Activated CD4-positive, alpha-beta T cell treated with anti-CD3 and anti-CD28 coated beads, Interleukin-2, amount 10 ng/mL, durations not matched to agents 24 days and 14 days (primary cell): ENCODE data around the gene ABCC2. TPM values are rescaled to one million over a fixed set of nuclear protein-coding genes. Genes with fewer than 3 reads are reported as not detected.
"Not testable (repeated sequence)": the region's sequence is repeated elsewhere in the genome, so short reads cannot be mapped to it uniquely, and the experiment has no call there.

Source experiments
- DNase-seq: peaks from one replicate; pipeline ENCODE4 v3.0.0; 2022
- H3K27ac Mint-ChIP-seq: one replicate; pipeline ENCODE4 v1.8.0; 2022; ENCODE audit warnings: mild to moderate bottlenecking, mixed read lengths
- H3K27me3 Mint-ChIP-seq: one replicate; pipeline ENCODE4 v1.8.0; 2022; ENCODE audit warnings: mixed read lengths
- H3K36me3 Mint-ChIP-seq: one replicate; pipeline ENCODE4 v1.8.0; 2022; ENCODE audit warnings: low read depth, mild to moderate bottlenecking, mixed read lengths
- H3K4me1 Mint-ChIP-seq: one replicate; pipeline ENCODE4 v1.8.0; 2021; ENCODE audit warnings: mixed read lengths
- H3K4me3 Mint-ChIP-seq: one replicate; pipeline ENCODE4 v1.8.0; 2022; ENCODE audit warnings: mild to moderate bottlenecking, moderate library complexity, mixed read lengths
- H3K9me3 Mint-ChIP-seq: one replicate; pipeline ENCODE4 v1.8.0; 2021; ENCODE audit warnings: mixed read lengths
- intact Hi-C: fragments of 100-400 bp; cut with micrococcal nuclease; formaldehyde crosslinking; loops from one replicate; pipeline ENCODE4 v1.15.1; 2023
- total RNA-seq: library from RNA; stranded (reverse); gene quantifications from 2 replicates; pipeline ENCODE4 v1.2.3, GENCODE V29; 2022

ABCC2 gene
- 0.73 and 1.3 TPM in 2 replicates for total RNA-seq

DNA sequence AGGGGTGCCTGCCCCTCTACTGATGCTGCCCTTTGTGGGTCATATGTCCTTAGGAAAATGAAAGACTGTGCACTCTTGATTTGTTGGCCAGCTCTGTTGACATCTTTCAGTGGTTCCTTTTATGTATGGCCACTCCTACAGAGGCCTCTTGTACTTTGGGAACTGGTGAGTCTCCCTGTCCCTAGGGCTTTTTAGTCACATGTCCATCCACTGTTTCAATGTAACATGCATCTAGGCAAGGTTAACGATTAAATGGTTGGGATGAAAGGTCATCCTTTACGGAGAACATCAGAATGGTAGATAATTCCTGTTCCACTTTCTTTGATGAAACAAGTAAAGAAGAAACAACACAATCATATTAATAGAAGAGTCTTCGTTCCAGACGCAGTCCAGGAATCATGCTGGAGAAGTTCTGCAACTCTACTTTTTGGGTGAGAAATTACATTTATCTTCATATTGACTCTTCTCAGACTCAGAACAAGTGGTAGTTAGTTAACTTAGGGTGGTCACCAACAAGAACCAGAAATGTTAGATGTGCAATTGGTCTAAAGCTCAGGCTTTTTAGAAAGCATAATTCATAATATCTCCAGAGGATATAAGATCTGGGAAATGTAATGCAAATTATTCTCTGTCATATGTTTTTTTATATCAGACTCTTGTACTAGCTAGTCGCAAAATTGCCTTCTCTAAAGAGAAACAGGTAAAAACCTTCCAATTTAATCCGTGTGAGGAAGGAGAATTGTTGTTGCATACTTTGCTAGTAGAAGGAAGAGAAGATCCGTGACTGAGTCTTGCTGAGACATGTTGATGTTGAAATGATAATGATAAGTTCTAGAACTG, at the start of gene ABCC2:
TSS of gene ABCC2 (plus strand) at position 194 of the 840 bp plus-strand sequence. CDS start at position 399, 205 bp downstream.
- intact Hi-C loops = no loop called here
- H3K27me3 Mint-ChIP-seq = peaks cover 3% of the 10 kb centered on the region

GRCh38 chr10:99733366-99733765, 49.1 kb upstream of the ABCC2 start:
- intact Hi-C loops = loop anchor here (2.0 to 10.0 kb wide), 4 partner anchors 75 to 1599 kb away; partner anchors contain the start of genes ENTPD7, R3HCC1L and SLF2
- DNase-seq = no peak
- H3K9me3 Mint-ChIP-seq = no peaks in the 10 kb centered on the region
- H3K27ac Mint-ChIP-seq = peak overlapping the region; percentile 48
- no peaks in the 10 kb centered on the region for H3K27me3 Mint-ChIP-seq
- peaks cover 28% of the 10 kb centered on the region for H3K4me1 Mint-ChIP-seq
- H3K4me3 Mint-ChIP-seq = peak overlapping the region; percentile 81
- H3K36me3 Mint-ChIP-seq = peaks cover 41% of the 10 kb centered on the region

More for the DNA sequence above, at the start of gene ABCC2:
- Mint-ChIP-seq H3K36me3 (no peaks in the 10 kb centered on the region), H3K27ac (no peak within 1 kb of the TSS), H3K9me3 (no peaks in the 10 kb centered on the region), H3K4me1 (peaks cover 5% of the 10 kb centered on the region), H3K4me3 (no peak within 1 kb of the TSS)
- DNase-seq = no peak

- peaks cover 26% of the 10 kb centered on the region for H3K4me1 Mint-ChIP-seq
- not testable (repeated sequence) for H3K9me3 Mint-ChIP-seq, DNase-seq, H3K27me3 Mint-ChIP-seq, H3K4me3 Mint-ChIP-seq, H3K27ac Mint-ChIP-seq
- H3K36me3 Mint-ChIP-seq = peaks cover 48% of the 10 kb centered on the region
- intact Hi-C loops = loop anchor here (5.0 to 10.0 kb wide), 3 partner anchors 638 to 1599 kb away; partner anchors contain the start of genes R3HCC1L and SLF2
Measured at GRCh38 chr10:99734111-99734510, 48.3 kb upstream of the ABCC2 start.

DNA sequence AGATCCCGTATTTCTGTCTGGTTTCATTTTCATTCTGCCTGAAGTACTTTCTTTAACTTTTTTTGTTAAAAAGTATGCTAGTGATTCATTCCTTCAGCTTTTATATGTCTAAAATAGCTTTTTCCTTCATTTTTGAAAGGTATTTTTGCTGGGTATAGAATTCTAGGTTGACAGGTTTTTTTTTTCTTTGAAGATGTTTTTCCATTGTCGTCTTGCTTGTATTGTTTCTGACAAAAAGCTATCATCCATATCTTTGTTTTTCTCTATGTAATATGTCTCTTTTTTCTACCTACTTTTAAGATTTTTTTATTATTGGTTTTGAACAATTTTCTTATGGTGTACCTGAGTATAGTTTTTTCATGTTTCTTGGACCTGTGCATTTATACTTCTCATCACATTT, 42.2 kb upstream of the ABCC2 start:
- peaks cover 81% of the 10 kb centered on the region for H3K36me3 Mint-ChIP-seq
- H3K27ac Mint-ChIP-seq = no peak overlapping the region
- H3K9me3 Mint-ChIP-seq = peaks cover 15% of the 10 kb centered on the region
- H3K4me3 Mint-ChIP-seq = no peak overlapping the region
- intact Hi-C loops = no loop called here
- H3K4me1 Mint-ChIP-seq = peaks cover 16% of the 10 kb centered on the region
- DNase-seq = no peak
- H3K27me3 Mint-ChIP-seq = no peaks in the 10 kb centered on the region

- DNase-seq = no peak
- intact Hi-C loops = no loop called here
- H3K27ac Mint-ChIP-seq = no peak overlapping the region
Measured at GRCh38 chr10:99740933-99741559, 41.4 kb upstream of the ABCC2 start.

GRCh38 chr10:99742254-99742653, 40.2 kb upstream of the ABCC2 start:
- H3K27ac Mint-ChIP-seq = no peak overlapping the region
- no peak for DNase-seq
- H3K27me3 Mint-ChIP-seq = no peaks in the 10 kb centered on the region
- H3K4me1 Mint-ChIP-seq = peaks cover 16% of the 10 kb centered on the region
- intact Hi-C loops = no loop called here
- peaks cover 78% of the 10 kb centered on the region for H3K36me3 Mint-ChIP-seq
- peaks cover 15% of the 10 kb centered on the region for H3K9me3 Mint-ChIP-seq
- no peak overlapping the region for H3K4me3 Mint-ChIP-seq

More at GRCh38 chr10:99740933-99741559, 41.4 kb upstream of the ABCC2 start:
- peaks cover 15% of the 10 kb centered on the region for H3K9me3 Mint-ChIP-seq
- H3K36me3 Mint-ChIP-seq = peaks cover 82% of the 10 kb centered on the region
- peaks cover 16% of the 10 kb centered on the region for H3K4me1 Mint-ChIP-seq
- H3K4me3 Mint-ChIP-seq = no peak overlapping the region
- no peaks in the 10 kb centered on the region for H3K27me3 Mint-ChIP-seq

DNA sequence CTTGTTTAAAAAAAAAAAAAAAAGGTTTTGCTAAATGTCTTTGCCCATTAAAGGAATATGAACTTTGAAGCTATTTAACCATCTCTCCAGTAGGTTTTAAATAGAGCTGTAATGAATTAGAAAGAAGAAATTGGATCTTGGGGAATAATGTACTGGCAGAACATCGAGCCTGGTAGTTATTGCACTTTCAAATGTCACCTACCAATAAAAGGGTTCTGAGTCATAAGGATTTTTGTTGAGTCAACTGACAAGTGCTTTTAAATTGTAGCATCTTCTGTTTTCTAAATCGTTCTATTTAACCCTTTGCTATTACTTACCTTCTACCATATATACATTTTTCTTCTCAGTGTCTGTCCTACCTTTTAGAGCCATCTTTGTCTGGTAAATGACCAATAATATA, 39.7 kb upstream of the ABCC2 start:
- H3K27me3 Mint-ChIP-seq = no peaks in the 10 kb centered on the region
- H3K27ac Mint-ChIP-seq = no peak overlapping the region

DNA sequence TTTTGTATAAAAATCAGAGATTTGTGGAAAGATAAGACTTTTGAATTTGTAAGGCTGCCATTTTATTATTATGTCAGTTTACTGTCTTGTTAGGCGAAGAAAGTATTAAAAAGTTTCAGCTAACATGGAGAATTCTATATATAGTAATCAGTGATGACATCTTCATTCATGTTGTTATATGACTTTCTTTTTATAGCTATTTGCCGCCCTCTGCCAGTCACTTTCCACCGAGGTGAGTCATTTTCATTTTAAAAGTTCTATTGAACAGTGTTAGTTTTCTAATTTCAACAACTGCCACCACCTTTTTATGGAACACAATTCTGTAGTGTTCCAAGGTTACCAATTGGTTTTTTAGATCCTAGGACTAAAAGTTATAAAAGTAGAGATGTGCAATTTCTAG, 38.6 kb upstream of the ABCC2 start:
- no peak for DNase-seq
- intact Hi-C loops = no loop called here
- H3K4me1 Mint-ChIP-seq = peaks cover 13% of the 10 kb centered on the region
- peaks cover 75% of the 10 kb centered on the region for H3K36me3 Mint-ChIP-seq
- no peak overlapping the region for H3K27ac Mint-ChIP-seq
- H3K4me3 Mint-ChIP-seq = no peak overlapping the region
- peaks cover 15% of the 10 kb centered on the region for H3K9me3 Mint-ChIP-seq
- H3K27me3 Mint-ChIP-seq = no peaks in the 10 kb centered on the region

More for the DNA sequence above, 39.7 kb upstream of the ABCC2 start:
- H3K9me3 Mint-ChIP-seq = peaks cover 15% of the 10 kb centered on the region
- H3K4me1 Mint-ChIP-seq = peaks cover 12% of the 10 kb centered on the region
- no peak overlapping the region for H3K4me3 Mint-ChIP-seq
- no peak for DNase-seq
- intact Hi-C loops = no loop called here
- H3K36me3 Mint-ChIP-seq = peaks cover 75% of the 10 kb centered on the region

GRCh38 chr10:99746166-99746565, 36.3 kb upstream of the ABCC2 start:
- H3K27ac Mint-ChIP-seq, H3K9me3 Mint-ChIP-seq, H3K27me3 Mint-ChIP-seq, H3K4me3 Mint-ChIP-seq, DNase-seq, intact Hi-C loops: not testable (repeated sequence)
- peaks cover 15% of the 10 kb centered on the region for H3K4me1 Mint-ChIP-seq
- peaks cover 67% of the 10 kb centered on the region for H3K36me3 Mint-ChIP-seq

DNA sequence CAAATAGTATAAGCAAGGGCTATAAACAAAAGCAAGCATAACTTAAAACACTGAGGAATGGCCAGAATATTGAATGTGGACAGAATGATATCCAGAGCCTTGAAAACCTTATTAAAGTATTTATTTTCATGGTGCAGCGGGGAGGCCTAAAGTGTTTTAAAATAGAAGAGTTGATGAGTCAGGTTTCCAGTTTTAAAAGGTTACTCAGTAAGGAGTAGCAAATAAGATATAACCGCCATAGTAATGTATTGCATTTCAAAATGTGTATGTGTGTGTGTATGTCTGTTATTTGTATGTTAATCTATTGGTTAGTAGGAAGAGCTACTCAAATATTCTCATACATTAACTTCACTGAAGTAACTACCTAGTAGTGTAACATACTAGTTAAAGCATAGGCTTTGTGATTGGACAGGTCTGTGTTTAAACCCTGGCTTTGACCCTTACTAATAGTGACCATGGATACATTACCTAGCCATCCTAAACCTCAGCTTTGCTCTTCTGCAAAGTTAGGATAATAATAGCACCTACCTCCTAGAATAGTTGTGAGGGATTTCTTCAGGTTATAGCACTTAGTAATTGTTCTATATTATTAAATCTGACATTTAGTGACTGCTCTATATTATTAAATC, 33.5 kb upstream of the ABCC2 start:
- H3K27me3 Mint-ChIP-seq = no peaks in the 10 kb centered on the region
- no peaks in the 10 kb centered on the region for H3K9me3 Mint-ChIP-seq
- intact Hi-C loops = no loop called here
- H3K36me3 Mint-ChIP-seq = peaks cover 55% of the 10 kb centered on the region
- no peak overlapping the region for H3K4me3 Mint-ChIP-seq
- H3K4me1 Mint-ChIP-seq = peaks cover 8% of the 10 kb centered on the region
- DNase-seq = no peak
- H3K27ac Mint-ChIP-seq = no peak overlapping the region

GRCh38 chr10:99750641-99751040, 31.8 kb upstream of the ABCC2 start:
- no peak for DNase-seq
- peaks cover 55% of the 10 kb centered on the region for H3K36me3 Mint-ChIP-seq
- no peak overlapping the region for H3K4me3 Mint-ChIP-seq
- intact Hi-C loops = no loop called here
- H3K4me1 Mint-ChIP-seq = peaks cover 5% of the 10 kb centered on the region
- H3K27me3 Mint-ChIP-seq = no peaks in the 10 kb centered on the region
- H3K9me3 Mint-ChIP-seq = no peaks in the 10 kb centered on the region
- H3K27ac Mint-ChIP-seq = no peak overlapping the region

- Mint-ChIP-seq H3K4me3 (no peak overlapping the region), H3K36me3 (peaks cover 66% of the 10 kb centered on the region)
Measured at GRCh38 chr10:99754670-99755069, 27.8 kb upstream of the ABCC2 start.

DNA sequence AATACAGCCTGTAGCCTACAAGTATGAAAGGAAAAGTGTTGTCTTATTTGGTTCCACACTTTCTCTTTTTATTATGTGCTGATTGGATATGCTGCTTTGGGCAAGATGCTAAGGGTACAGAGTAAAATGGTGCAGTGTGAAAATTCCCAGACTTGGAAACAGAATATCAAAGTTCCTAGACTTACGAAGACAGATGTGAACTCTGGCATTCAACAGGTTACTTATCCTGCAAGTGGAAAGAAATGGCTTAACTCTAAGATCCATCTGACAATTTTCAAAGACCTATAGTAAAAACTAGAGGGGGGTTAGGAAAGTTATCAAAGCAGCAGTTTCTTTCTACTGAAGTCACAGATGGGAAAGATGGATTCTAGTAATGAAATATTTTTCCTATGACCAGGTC, 26.3 kb upstream of the ABCC2 start:
- Mint-ChIP-seq H3K4me3 (no peak overlapping the region), H3K27ac (no peak overlapping the region), H3K36me3 (peaks cover 65% of the 10 kb centered on the region), H3K9me3 (no peaks in the 10 kb centered on the region), H3K4me1 (peaks cover 2% of the 10 kb centered on the region), H3K27me3 (no peaks in the 10 kb centered on the region)
- intact Hi-C loops = no loop called here
- DNase-seq = no peak

More at GRCh38 chr10:99754670-99755069, 27.8 kb upstream of the ABCC2 start:
- Mint-ChIP-seq H3K9me3 (no peaks in the 10 kb centered on the region), H3K27ac (no peak overlapping the region), H3K4me1 (peaks cover 3% of the 10 kb centered on the region), H3K27me3 (no peaks in the 10 kb centered on the region)
- DNase-seq = no peak
- intact Hi-C loops = no loop called here
